ENCODE results near the gene LHPP.

Gene LHPP

DNA sequence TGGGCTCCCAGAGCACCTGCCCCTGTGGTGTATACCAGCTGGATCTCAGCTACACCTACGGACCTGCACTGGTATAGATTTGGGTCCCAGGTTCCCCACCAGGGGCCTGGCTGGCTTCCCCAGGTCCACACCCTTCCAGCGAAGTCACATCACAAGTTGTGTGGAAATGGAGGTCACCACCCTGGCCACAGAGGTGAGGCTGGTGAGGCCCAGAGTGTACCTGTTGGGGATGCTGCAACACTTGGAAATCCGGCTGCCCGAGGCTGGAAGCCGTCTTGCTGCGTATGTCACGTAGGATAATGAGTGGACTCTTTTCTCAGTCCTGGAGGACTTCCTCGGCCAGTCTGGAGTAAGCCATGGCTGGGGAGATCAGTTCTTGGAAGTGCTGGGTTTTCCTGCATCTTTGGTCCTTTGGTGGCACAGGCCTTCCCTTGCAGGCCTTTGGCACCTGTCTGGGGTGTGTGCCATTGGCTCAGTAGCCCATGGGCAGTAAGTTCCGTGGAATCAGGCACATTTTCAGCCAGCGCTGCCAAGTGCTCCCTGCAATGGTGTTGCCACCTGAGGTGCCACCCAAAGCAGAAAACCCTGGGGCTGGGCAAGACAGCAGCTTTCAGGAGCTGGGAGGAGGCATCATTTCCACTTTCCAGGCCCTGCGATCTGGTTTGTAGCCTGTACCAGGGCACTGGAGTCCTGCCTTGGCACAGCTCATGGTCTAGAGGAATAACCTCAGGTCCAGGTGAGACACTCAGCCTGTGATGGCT, 97.9 kb downstream of the LHPP start:
- DNase-seq, result no peak

DNA sequence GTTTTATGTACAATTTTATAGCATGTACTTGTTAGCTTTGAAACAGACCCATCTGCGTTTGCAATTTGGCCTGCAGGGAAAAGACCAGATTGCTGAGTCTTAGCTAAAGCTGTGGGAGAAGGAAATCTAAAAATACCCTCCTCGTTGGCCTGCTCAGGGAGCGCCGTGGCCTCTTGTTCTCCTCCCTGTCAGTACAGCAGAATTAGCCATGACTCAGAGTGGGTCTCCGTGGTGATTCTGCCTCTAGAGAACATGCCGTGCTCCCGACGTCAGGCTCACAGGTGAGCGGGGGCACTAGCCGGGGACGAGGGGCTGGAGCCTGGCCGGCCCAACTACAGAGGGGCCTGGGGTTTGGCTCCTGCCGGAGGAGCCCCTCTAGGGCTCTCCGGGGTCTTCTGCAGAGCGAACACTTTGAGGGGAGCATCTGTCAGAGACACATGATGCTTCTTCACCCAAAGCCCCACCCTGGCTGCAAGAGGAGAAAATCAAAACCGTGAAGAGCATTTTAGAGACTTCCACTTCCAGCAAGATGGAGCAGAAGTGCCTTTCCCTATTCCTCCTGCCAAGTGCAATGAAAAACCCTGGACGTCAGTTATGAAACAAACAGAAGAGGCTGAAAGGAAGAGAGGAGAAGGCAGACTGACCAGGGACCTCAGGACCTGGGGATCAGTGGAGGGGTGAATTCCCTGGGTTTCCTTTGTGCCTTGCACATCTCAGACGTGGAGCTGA, 98.9 kb downstream of the LHPP start:
- DNase-seq, result no peak

DNA sequence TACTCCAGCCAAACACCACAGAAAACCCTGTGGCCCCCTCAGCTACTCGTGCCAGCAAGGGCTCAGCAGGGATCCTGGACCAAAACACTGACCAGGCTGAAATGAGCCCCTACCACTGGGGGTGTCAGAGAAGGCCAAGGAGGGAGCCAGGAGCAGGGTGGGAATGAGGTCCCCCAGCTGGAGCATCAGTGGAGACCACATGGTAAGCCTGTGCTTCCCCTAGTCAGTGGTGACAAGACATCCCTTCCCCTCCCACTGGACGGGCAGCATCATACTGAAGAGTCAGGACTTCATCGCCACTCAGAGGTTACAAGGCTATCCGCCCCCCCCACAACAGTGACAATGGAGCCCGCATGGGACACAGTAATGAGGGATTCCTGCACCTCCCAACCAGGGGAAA, 99.6 kb downstream of the LHPP start:
- no peak for DNase-seq

DNA sequence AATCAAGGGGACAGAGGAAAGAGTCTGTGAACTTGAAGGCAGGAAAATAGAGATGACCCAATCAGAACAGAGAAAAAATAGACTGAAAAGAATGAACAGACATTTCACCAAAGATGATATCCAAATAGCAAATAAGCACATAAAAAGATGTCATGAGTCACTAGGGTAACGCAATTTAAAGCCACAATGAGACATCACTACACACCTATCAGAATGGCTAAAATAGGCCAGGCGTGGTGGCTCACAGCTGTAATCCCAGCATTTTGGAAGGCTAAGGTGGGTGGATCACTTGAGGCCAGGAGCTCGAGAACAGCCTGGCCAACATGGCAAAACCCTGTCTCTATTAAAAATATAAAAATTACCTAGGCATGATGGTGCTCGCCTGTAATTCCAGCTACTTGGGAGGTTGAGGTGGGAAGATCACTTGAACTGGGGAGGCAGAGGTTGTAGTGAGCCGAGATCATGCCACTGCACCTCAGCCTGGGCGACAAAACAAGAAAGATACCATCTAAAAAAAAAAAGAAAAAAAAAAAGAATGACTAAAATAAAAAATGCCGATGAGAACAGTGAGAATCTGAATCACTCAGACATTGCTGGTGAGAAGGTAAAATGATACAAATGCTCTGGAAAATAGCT, 100.9 kb downstream of the LHPP start:
- no peak for DNase-seq

DNA sequence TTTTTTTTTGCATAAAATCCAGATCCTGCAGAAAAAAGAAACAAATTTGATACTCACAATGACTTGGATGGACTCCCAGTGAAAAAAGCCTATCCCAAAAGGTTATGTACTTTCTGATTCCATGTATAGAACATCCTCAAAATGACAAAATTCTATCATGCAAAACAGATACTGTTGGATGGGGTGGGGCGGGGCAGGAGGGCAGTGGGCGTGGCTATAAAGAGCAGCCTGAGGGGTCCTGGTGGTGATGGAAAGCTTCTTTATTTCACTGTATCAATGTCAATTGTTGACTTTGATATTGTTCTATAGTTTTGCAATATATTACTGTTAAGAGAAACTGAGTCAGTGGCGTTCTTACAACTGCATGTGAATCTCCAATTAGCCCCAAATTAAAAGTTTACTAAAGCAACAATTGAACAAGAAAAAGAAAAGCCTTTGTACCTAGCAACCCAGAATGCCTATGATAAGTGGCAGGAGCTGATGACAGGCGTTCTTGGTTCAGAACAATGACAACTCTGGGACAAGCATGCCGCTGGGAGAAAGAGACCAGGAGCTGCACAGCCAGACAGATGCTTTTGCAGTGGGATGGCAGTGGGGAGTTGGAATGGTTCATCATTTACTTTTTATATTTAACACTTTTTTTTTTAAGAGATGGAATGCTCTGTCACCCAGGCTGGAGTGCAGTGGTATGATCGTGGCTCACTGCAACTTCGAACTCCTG, 101.9 kb downstream of the LHPP start:
- DNase-seq, result no peak

DNA sequence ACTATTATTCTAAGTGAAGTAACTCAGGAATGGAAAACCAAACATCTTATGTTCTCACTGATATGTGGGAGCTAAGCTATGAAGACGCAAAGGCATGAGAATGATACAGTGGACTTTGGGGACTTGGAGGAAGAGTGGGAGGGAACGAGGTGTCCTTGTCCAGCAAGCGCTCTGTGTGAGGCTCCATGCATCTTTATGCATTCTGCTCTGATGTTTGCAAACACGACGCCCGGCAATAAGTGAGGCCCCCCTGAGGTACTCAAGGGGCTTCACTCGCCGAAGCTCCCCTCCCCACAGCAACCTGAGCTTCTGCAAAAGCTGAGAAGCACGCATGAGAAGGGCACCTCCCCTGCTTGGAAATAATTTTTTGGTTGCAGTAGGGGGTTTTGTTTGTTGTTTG, 103.3 kb downstream of the LHPP start:
- no peak for DNase-seq

DNA sequence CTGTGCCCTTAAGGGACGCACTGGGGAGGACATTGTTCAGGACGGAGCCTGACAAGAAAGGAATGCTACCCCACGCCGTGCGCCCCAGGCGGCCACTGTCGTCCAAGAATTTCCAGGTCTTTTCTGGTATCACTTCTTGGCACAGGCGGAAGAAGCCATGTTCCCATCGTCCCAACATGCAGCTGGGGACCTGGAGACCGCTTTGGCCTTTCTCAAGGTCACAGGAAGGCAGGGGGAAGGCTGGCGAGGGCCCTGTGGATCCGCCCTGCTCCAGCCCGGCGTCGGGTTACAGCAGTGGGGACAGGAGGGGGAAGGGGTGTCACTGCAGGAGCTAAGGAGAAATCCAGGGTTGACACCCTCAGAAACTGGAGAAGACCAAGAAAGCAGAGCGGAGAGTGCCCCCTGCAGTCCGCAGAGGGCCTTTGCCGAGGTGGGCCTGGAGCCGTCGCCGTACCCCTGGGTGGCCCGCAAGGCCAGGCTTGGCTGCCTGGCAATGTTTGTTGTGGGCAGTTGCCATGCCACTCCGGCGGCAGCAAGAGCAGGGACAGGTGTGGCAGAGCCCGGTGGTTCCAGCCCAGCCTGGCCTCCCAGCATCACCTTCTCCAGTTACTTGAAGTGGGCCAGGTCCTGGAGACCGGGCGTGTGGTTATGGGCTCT, 104.1 kb downstream of the LHPP start:
- DNase-seq, result no peak

DNA sequence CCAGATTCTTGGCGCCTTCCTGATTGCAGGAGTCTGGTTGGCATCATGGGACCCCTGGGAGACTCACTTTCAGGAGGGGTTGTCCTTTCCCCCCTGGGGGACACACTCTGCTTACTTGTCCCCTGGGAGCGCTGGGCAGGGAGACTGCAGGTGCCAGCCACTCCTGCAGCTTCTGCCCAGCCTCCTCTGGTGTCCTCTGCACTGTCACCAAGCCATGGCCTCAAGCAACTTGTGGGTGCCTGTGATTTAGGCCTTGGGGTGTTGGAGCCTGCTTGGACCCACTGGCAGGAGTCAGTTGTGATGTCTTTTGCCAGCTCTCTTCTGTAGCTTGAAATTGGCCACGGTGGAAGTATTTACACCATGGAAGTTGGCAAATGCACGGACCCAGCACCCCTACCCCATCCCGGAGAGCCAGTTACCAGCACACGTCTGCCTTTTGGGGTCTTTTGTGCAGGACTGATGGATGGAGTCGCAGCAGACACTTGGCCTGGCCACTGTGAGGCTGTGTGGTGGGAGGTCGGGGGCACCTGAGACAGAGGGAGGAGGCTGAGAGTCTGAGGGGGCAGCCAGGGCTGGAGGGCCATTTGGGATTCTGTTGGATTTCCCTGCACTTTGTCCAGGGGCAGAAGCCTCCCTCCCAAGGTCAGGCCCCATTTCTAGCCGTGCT, 104.7 kb downstream of the LHPP start:
- no peak for DNase-seq

DNA sequence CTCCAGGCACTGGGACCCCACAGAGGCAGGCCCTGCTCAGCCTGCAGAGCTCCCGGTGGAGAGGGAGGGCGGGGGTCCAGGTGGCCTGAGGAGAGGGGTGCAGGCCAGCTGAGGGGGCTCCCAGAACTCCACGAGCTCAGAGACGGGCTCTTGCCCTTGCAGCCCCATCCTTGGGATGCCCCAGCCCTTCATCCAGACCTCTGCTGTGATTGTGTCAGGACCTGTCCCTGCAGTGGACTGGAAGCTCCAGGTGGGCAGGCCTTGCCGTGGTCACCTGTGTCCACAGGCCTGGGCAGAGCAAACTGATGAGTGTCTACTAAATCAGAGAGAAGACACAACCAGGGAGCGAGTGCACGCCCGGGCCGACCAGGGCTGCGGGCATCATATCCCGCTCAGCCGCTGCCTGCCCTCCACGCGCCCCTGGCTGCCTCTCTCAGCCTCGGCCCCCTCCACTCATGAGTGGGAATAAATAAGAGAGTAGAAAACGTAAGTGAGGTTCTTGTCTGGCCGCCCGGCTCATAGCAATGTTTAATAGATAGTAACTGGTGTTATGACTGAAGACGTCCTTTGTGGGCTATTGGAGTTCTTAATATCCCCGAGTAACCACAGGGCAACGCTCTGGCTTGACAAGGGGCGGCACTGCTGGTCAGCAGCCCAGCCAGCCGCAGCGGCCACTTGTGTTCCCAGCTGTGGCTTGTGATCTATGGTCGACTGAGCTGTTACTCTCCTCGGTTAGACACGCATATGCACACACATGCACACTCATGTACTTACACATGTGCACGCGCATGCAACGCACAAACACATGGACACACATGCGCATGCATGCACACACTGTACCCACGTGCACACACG, 105.6 kb downstream of the LHPP start:
- DNase-seq, result no peak

DNA sequence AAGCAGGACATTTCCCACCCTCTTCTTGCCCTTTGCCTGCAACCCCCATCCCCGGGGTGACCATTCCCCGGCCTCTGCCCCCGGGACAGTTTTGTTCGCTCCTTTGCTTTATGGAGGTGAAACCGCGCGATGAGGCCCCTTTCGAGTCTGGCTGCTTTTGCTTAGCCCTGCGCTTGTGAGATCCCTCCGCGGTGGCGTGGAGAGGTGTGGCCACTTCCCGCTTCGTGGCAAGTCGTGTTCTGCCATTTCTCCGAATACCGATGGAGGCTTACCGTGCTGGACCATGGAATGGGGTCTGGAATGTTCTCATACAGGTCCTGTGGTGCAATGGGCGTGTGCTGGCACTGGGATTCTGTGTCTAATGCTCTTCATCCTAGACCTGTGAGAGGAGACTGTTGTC, 106.7 kb downstream of the LHPP start:
- DNase-seq, result no peak

DNA sequence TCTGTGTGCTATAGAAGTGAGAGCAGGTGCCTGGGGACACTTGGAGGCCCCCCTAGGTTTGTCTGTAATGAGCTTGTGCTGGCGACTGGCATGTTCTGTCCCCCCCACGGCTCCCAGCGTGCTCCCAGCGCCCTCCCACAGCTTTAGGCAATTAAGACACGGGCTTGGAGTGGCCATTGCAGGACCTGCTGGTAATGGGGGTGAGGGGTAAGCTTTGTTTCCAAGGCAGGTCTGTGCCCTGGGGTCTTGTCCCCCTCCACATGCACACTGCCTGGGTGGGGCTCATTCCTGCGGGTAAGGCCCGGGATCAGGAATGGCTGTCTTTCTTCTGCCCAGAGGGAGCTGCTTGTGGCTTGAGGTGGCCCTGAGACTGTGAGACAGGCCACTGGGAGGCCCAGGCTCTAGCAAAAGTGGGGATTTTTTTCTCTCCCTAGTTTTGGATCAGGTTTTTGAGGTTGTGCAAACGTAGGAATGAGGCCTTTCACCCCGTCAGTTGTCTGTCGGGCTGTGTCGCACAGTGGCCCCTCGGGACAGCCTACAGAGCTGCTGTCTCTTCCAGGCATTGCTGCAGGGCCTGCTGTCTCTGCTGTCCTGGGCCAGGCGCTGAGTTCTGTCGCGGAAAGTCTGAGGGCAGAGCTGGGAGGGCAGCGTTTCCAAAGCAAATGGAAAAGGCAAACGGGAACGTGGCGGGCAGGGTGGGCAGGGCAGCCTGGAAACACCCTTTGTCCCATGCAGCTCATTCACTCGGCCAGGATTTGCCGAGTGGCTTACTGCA, 107.4 kb downstream of the LHPP start:
- DNase-seq, result no peak

DNA sequence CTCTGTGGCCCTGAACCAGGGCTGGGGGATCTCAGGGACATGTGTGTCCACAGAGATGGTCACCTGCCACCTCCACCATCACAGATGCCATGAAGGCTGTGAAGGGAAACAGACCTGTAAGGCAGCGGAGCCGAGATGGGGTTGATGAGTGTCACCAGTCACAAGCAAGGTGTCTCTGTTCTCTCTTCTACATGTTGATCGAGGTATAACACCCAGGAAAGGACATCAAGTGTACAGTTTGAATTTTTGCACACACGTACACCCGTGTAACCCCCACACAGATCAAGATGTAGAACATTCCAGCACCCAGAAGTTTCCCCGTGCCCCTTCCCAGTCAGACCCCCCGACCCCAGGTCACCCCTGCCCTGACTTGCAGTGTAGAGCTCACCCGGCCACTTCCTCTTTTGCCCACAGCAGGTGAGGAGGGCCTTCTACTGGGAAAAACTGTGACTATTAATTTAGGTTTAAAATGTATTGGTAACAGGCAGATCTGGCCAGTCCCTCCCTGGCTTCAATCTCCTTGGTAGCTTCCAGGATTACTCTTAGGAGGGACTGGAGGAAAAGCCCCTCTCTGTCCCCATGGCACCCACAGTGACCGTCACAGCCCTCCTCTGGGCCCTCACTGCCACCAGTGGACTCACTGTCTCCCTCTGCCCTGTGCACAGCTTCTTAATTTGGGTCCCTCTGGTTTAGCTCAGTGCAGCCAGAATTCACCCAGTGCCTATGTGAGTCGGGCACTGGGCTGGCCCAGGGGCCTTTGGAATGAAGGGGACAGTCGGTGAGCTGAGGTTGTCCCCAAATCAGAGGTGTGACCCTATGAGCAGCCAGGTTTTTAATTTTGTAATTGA, 108.2 kb downstream of the LHPP start:
- DNase-seq, result no peak

DNA sequence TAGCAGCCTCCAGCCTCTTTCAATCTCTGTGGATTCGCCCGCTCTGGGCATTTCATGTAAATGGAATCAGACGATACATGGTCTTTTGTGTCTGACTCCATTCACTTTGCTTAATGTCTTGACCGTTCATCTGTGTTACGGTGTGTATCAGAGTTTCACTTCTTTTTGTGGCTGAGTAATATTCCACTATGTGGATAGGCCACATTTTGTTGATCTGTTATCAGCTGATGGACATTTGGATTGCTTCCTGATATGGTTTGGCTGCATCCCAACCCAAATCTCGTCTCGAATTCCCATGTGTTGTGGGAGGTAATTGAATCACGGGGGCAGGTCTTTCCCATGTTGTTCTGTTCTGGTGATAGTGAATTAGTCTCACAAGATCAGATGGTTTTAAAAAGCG, 109.0 kb downstream of the LHPP start:
- no peak for DNase-seq

DNA sequence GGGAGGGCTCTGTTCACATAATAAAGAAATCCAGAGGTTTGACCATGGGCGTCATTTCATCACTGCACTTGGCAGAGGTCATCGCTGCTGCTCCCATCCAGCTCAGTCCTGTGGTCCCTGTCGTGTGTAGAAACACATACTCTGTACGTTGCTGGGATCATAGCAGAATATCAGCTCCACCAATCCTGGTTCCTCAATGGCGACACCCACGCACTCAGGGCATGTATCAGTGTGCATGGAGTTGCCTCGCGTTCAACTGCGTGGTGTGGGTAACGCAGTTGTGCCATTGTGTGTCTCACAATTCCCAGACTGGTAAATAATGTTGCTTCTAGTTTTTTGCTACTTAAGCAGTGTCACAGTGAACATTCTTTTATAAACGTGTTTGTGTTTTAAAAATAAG, 111.1 kb downstream of the LHPP start:
- DNase-seq, result no peak

DNA sequence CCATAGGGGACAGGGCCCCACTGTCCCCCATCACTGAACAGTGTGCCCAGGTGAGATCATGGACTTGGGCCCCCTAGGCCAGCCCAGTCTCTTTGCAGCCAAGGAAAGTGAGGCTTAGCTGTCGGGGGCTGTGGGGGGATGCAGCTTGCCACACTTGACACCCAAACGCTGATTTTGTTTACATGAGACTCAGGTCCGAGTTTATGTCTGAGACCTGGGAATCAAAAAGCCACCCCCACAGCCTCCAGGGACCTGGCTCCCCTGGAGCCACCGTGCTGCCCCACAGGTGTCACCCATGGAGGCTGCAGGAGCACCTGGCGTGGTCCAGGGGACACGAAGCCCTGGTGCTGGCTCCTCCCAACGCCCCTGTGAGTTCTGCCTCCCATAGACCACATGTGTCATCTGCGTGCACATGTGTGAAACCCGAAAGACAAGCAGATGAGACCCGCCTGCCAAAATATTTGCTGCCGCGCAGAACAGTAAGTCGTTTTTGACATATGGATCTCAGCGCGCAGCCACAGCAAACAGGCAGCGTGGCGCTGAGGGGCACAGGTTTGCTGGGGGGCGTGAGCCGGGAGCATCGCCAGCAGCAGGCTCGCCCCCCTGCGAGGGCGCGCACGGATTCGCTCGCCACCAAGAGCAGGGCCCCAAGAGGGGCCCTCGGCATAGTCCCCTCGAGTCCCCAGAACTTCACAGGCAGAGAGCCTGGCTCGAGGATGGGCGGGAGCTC, 112.3 kb downstream of the LHPP start:
- DNase-seq, result no peak

DNA sequence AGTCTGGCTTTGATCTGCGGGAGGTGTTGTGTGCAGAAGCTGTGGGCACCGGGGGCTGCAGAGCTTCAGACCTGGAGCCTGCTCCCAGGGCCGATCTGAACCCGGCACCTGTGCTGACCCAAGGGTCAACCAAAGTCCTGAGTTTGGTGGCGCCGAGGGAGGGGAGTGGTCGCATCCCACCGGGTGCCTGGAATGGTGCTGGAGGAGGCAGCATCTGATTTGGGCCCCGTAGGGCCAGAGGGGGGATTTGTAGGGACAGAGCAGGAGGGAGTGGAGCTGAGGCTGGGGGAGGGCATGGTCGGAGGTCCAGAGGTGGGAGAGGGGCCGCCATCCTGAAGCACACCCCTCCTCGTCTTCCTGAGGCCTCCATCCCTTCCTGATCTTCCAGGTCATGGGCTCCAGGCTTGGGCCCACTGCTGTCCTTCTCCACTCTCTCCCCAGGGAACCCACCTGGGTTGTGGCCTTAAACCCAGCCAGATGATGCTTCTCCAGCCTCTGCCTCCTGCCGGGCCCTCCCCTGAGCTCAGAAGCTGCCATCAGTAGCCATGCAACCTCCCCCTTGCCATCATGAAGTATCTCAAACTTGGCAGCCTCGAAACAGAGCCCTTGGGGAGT, 112.9 kb downstream of the LHPP start:
- no peak for DNase-seq

DNA sequence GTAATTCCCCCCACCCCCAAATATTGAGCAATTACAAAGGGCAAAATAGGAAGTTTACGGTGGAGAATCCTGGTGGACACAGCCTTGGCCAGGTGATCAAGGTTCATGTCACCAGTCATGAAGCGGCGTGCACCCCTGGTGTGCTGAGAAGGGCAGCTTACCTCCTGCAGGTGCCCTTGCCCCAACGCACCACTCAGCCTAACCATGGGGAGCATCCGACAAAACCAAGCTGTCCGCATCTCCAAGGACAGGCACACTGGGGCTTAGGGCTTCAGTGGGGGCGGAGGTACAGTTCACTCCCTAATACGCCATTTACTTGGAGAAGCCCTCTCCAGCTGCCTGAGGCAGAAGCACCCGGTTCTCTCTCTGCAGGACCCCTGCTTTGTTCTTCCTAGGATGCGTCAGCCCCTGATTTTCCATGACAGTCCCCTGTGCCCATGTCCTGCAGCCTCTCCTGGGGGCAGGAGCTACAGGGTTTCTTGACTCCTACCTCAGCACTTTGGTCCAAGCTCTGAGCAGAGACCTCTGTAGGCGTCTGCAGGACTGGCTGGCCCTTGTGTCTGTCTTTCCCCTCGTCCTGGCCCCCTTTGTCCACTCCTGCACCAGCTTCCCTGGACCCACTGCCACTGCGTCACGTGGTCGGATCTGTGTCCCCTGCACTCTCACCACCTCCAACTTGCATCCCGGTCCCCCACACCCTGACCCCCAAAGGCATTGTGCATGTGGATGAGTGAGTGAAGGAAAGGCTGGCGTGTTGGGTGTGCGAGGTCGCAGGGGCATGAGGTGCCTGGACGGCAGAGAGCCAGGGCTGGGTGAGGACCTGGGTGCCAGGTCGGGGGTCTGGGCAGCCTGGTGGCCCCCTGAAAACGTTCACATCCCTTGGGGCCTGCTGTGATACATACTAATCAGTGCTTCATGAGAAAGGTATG, 113.7 kb downstream of the LHPP start:
- DNase-seq, result no peak

All from NCI-H1417 treated with DMSO at 0.1 percent for 48 hours (cell line).